CD4-positive, alpha-beta memory T cell (primary cell): Measurements from ENCODE around the gene SMTNL2. TPM values are rescaled to one million over a fixed set of nuclear protein-coding genes. Genes with fewer than 3 reads are reported as not detected.

ENCODE experiments used
- CTCF ChIA-PET: fragments of 350-600 bp; sonication (Branson Sonifier 250); formaldehyde crosslinking; loops from one replicate; lab custom pipeline; 2021; ENCODE audit warnings: inconsistent platforms; ENCODE audit not compliant: partially characterized antibody; lab: Charles Lee
- POLR2A ChIA-PET: fragments of 350-600 bp; sonication (Branson Sonifier 250); formaldehyde crosslinking; loops from one replicate; lab custom pipeline; 2021; ENCODE audit not compliant: partially characterized antibody; lab: Charles Lee
- DNase-seq, 5 donors: peaks; one replicate each; pipeline versions ENCODE4 v3.0.0 to v3.0.0-alpha.2; 2020 to 2022; ENCODE audit warnings: mixed read lengths in 1 of 5
- H3K27ac ChIP-seq: one replicate; pipeline ENCODE4 v1.7.0; 2013; ENCODE audit warnings: low read depth, low read length
- H3K27me3 ChIP-seq: 2 replicates; pipeline ENCODE4 v1.7.0; 2013; ENCODE audit warnings: mild to moderate bottlenecking, low read length, moderate library complexity; ENCODE audit not compliant: insufficient read depth
- H3K36me3 ChIP-seq: 2 replicates; pipeline ENCODE4 v1.7.0; 2013; ENCODE audit warnings: mild to moderate bottlenecking, low read length, moderate library complexity; ENCODE audit not compliant: insufficient read depth
- H3K4me1 ChIP-seq: 2 replicates; pipeline ENCODE4 v1.7.0; 2013; ENCODE audit warnings: mild to moderate bottlenecking, low read length, moderate library complexity; ENCODE audit not compliant: insufficient read depth
- H3K4me3 ChIP-seq, 2 donors: one replicate each; pipeline ENCODE4 v1.7.0; 2013; ENCODE audit warnings: low read length in 2 of 2, mild to moderate bottlenecking in 1 of 2
- H3K9me3 ChIP-seq, 2 donors: one replicate each; pipeline ENCODE4 v1.7.0; 2013; ENCODE audit warnings: low read length in 2 of 2, control low read depth in 1 of 2; ENCODE audit not compliant: control insufficient read depth in 1 of 2
- H3K27ac Mint-ChIP-seq, 7 donors: one replicate each; pipeline ENCODE4 v1.8.0; 2020 to 2021; ENCODE audit warnings: mixed read lengths in 7 of 7, mild to moderate bottlenecking in 6 of 7, inconsistent platforms in 3 of 7, moderate library complexity in 3 of 7
- H3K27me3 Mint-ChIP-seq, 2 donors: one replicate each; pipeline ENCODE4 v1.8.0; 2020 to 2021; ENCODE audit warnings: mixed read lengths in 2 of 2
- H3K36me3 Mint-ChIP-seq, 2 donors: one replicate each; pipeline ENCODE4 v1.8.0; 2020 to 2021; ENCODE audit warnings: mixed read lengths in 2 of 2, inconsistent platforms in 1 of 2, mild to moderate bottlenecking in 1 of 2
- H3K4me1 Mint-ChIP-seq, 4 donors: one replicate each; pipeline ENCODE4 v1.8.0; 2020 to 2021; ENCODE audit warnings: mixed read lengths in 4 of 4, mild to moderate bottlenecking in 1 of 4
- H3K4me3 Mint-ChIP-seq, 8 donors: one replicate each; pipeline ENCODE4 v1.8.0; 2020 to 2021; ENCODE audit warnings: mixed read lengths in 8 of 8, mild to moderate bottlenecking in 7 of 8, moderate library complexity in 6 of 8, inconsistent platforms in 3 of 8
- H3K9me3 Mint-ChIP-seq, 8 donors: one replicate each; pipeline ENCODE4 v1.8.0; 2020 to 2021; ENCODE audit warnings: mixed read lengths in 8 of 8, mild to moderate bottlenecking in 5 of 8, inconsistent platforms in 3 of 8, moderate library complexity in 1 of 8
- intact Hi-C: fragments of 100-400 bp; cut with micrococcal nuclease; formaldehyde crosslinking; loops from one replicate; pipeline ENCODE4 v1.15.1; 2023
- polyA plus RNA-seq, 2 donors: library from polyadenylated mRNA; unstranded; fragments of 300-500 nt; fragmentation: Illumina TruSeq; gene quantifications; one replicate each; pipeline ENCODE4 v1.2.3, GENCODE V29; 2021
- total RNA-seq, 2 experiments: library from RNA; stranded (reverse); gene quantifications; one replicate each; pipeline ENCODE4 v1.2.3, GENCODE V29; 2021

Gene SMTNL2
- total and polyA plus RNA-seq, 4 experiments from 2014 or later, result not detected

DNA sequence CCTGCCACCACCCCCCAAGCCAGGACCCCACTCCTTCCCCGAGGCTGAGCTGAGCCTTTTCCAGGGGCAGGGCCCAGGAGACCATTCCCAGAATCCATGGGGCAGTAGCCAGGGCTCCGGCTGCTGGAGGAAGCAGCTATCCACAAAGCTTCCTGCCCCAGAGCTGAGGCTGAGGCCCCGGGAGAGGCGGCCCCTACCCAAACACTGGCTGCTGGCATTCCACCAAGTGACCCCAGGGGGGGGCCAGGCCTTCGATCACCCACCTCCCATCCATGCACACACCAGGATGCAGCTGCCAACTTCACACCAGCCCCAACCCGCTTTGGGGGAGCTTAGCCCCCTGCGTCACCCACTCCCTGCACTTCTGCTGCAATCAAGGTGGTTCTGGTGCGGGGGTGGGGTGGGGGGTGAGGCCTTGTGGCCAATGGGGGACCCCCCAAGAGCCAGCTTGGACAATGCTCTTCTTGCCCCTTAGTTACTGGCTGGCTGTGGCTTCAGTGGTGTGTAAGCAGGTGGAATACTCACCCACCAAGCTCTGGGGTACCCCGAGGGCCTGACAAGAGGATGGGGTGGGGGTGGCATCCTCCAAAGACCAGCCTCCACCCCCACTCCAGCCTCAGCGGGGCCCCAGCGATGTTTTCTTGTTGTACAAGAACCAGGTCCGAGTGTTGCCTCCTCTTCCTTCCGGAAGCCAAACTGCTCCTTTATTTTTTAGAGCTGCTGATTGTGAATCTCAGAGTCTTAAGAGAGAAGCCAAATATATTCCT lies 45.9 kb upstream of the SMTNL2 start:
- Mint-ChIP-seq H3K27ac (no peak overlapping the region), H3K4me1 (peaks cover 0 to 4% (median 2%) of the 10 kb centered on the region in 4 donors), H3K4me3 (no peak overlapping the region), H3K9me3 (no peaks in the 10 kb centered on the region), H3K36me3 (peaks cover 11 to 23% of the 10 kb centered on the region in 2 donors), H3K27me3 (peaks cover 0 to 3% of the 10 kb centered on the region in 2 donors)
- intact Hi-C loops, result no loop called here
- POLR2A ChIA-PET, result interaction anchor here (1.4 kb wide), 1 partner anchor 12 kb away, joined by 4 read pairs; no protein-coding TSS in a partner anchor
- CTCF ChIA-PET, result interaction anchor here (1.3 to 1.9 kb wide), 2 partner anchors 28 to 117 kb away, joined by 3 to 6 read pairs; no protein-coding TSS in a partner anchor
- no peak overlapping the region for H3K27ac ChIP-seq
- DNase-seq, result peak in 1 of 5 donors; percentile 29
- no peaks in the 10 kb centered on the region for H3K9me3 ChIP-seq
- H3K4me1 ChIP-seq, result no peaks in the 10 kb centered on the region
- peaks cover 28% of the 10 kb centered on the region for H3K36me3 ChIP-seq
- H3K4me3 ChIP-seq, result no peak overlapping the region
- no peaks in the 10 kb centered on the region for H3K27me3 ChIP-seq

DNA sequence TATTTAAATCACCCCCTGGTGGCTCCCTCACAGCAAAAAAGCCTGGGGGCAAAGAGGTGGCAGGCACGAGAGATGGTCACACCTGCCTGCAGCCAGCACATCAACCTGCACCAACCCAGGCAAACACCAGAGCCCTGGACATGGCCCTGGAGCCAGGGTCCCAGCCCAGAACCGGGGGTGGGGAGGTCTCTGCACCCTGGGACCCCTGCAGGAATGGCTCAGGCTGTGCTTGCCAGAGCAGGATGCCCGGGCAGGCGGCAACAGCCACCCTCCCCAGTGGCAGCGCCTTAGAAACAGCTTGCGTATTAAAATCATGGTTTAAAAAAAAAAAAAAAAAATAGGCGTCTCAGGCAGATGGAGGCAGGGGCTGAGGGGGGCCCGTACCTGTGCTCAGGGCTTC lies 45.3 kb upstream of the SMTNL2 start:
- Histone ChIP-seq H3K4me3 (no peak overlapping the region), H3K36me3 (peaks cover 34% of the 10 kb centered on the region), H3K27me3 (no peaks in the 10 kb centered on the region), H3K9me3 (no peaks in the 10 kb centered on the region), H3K4me1 (no peaks in the 10 kb centered on the region), H3K27ac (no peak overlapping the region)
- Mint-ChIP-seq H3K27ac (no peak overlapping the region), H3K4me3 (no peak overlapping the region), H3K36me3 (peaks cover 11 to 27% of the 10 kb centered on the region in 2 donors), H3K4me1 (peaks cover 0 to 4% (median under 1%) of the 10 kb centered on the region in 4 donors), H3K27me3 (peaks cover 0 to 3% of the 10 kb centered on the region in 2 donors), H3K9me3 (no peaks in the 10 kb centered on the region)
- DNase-seq, result no peak
- ChIA-PET POLR2A (interaction anchor here (1.4 kb wide), 1 partner anchor 11 kb away, joined by 4 read pairs; no protein-coding TSS in a partner anchor), CTCF (interaction anchor here (1.3 to 1.9 kb wide), 2 partner anchors 28 to 118 kb away, joined by 3 to 6 read pairs; no protein-coding TSS in a partner anchor)
- intact Hi-C loops, result no loop called here

DNA sequence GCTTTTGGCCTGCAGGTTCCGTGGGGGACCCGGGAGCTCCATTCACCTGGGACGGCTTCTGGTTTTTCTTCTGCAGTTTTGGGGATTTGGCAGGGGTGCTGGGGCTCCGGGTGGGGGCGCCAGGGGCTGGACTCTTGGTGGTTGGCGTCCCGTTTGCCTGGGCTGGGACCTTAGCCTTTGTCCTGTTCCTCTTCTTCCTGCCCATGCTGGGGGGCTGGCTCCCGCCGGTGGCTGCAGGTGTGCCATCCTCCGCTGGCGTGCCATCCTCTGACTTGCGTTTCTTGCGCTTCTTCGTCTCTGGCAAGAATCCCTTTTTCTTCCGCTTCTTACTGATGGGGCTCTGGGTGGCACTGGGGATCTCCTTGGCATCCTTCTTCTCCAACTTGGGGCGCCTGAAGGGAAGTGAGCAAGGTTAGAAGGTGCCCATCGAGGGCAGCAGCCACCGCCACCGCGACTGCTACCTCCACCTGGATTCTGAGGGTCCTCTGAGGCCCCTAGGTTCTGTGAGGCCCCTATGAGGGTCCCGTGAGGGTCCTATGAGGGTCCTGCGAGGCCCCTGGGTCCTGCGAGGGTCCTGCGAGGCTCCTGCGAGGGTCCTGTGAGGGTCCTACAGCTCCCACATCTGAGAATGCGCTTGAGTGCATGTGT lies 44.6 kb upstream of the SMTNL2 start:
- H3K9me3 Mint-ChIP-seq, result no peaks in the 10 kb centered on the region
- intact Hi-C loops, result no loop called here
- no peak overlapping the region for H3K4me3 Mint-ChIP-seq

GRCh38 chr17:4540224-4540651 lies 44.1 kb upstream of the SMTNL2 start:
- no peaks in the 10 kb centered on the region for H3K4me1 ChIP-seq
- H3K4me1 Mint-ChIP-seq, result peaks cover 0 to 4% (median 0%) of the 10 kb centered on the region in 4 donors
- no peak overlapping the region for H3K27ac ChIP-seq
- ChIA-PET CTCF (interaction anchor here (1.2 kb wide), 1 partner anchor 26 kb away, joined by 3 read pairs; no protein-coding TSS in a partner anchor), POLR2A (no interaction called here)
- no peak overlapping the region for H3K27ac Mint-ChIP-seq
- intact Hi-C loops, result no loop called here
- peaks cover 11 to 28% of the 10 kb centered on the region in 2 donors for H3K36me3 Mint-ChIP-seq
- H3K27me3 Mint-ChIP-seq, result no peaks in the 10 kb centered on the region
- H3K9me3 ChIP-seq, result no peaks in the 10 kb centered on the region
- no peak for DNase-seq
- peaks cover 34% of the 10 kb centered on the region for H3K36me3 ChIP-seq
- H3K27me3 ChIP-seq, result no peaks in the 10 kb centered on the region
- no peaks in the 10 kb centered on the region for H3K9me3 Mint-ChIP-seq
- no peak overlapping the region for H3K4me3 Mint-ChIP-seq
- H3K4me3 ChIP-seq, result no peak overlapping the region

More for the DNA sequence above, 44.6 kb upstream of the SMTNL2 start:
- H3K36me3 ChIP-seq, result peaks cover 34% of the 10 kb centered on the region
- no peak overlapping the region for H3K4me3 ChIP-seq
- no peak overlapping the region for H3K27ac ChIP-seq
- DNase-seq, result no peak
- ChIA-PET POLR2A (no interaction called here), CTCF (interaction anchor here (1.2 kb wide), 1 partner anchor 27 kb away, joined by 3 read pairs; no protein-coding TSS in a partner anchor)
- Mint-ChIP-seq H3K27me3 (no peaks in the 10 kb centered on the region), H3K27ac (peak overlapping the region in 1 of 7 donors; percentile 65), H3K36me3 (peaks cover 11 to 28% of the 10 kb centered on the region in 2 donors), H3K4me1 (peaks cover 0 to 4% (median 0%) of the 10 kb centered on the region in 4 donors)
- no peaks in the 10 kb centered on the region for H3K27me3 ChIP-seq
- H3K4me1 ChIP-seq, result no peaks in the 10 kb centered on the region
- H3K9me3 ChIP-seq, result no peaks in the 10 kb centered on the region

- Mint-ChIP-seq H3K27me3 (no peaks in the 10 kb centered on the region), H3K9me3 (no peaks in the 10 kb centered on the region), H3K4me3 (no peak overlapping the region), H3K4me1 (peaks cover 0 to 4% (median 0%) of the 10 kb centered on the region in 4 donors), H3K36me3 (peaks cover 11 to 28% of the 10 kb centered on the region in 2 donors), H3K27ac (peak overlapping the region in 1 of 7 donors; percentile 15)
- H3K27me3 ChIP-seq, result no peaks in the 10 kb centered on the region
- H3K27ac ChIP-seq, result no peak overlapping the region
- no peak overlapping the region for H3K4me3 ChIP-seq
- intact Hi-C loops, result no loop called here
- H3K36me3 ChIP-seq, result peaks cover 34% of the 10 kb centered on the region
- H3K9me3 ChIP-seq, result no peaks in the 10 kb centered on the region
- DNase-seq, result no peak
- H3K4me1 ChIP-seq, result no peaks in the 10 kb centered on the region
- ChIA-PET CTCF (interaction anchor here (1.2 kb wide), 1 partner anchor 26 kb away, joined by 3 read pairs; no protein-coding TSS in a partner anchor), POLR2A (no interaction called here)
Observed at GRCh38 chr17:4540687-4541327, 43.5 kb upstream of the SMTNL2 start.

DNA sequence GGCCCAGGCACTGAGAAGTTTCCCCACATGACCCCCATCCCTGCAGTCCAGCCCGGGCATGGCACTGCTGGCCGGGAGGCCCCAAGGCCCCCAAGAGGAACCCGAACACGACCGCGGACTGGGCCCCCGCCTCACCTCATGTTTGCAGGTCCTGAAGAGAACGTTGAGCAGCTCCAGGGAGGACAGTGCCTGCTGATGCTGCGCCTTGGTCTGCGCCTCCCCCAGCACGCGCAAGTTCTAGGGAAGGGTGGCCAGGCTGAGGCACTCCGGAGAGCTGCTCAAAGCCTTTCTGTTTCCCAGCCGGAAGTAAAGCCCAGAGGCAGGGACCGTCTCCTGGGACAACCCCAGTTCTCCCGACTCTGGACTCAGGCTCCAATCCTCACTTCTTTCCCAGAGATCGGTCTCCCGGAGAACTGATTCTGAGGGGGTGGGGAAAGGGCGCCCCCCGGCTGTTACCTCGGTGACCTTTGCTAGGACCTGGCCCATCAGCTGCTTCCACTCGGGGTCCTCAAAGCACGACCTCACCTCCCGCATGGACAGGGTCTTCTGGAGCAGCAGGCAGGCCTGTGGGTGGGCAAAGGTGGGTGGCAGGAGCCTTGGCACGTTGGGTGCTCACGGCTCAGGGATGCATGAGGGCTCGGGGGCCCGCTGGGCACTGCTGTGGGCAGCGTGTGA lies 42.9 kb upstream of the SMTNL2 start:
- no peaks in the 10 kb centered on the region for H3K27me3 Mint-ChIP-seq
- ChIA-PET CTCF (interaction anchor here (1.1 kb wide), 1 partner anchor 121 kb away, joined by 3 read pairs; no protein-coding TSS in a partner anchor), POLR2A (no interaction called here)
- Histone ChIP-seq H3K4me1 (no peaks in the 10 kb centered on the region), H3K27ac (no peak overlapping the region), H3K4me3 (no peak overlapping the region), H3K9me3 (no peaks in the 10 kb centered on the region), H3K27me3 (no peaks in the 10 kb centered on the region), H3K36me3 (peaks cover 38% of the 10 kb centered on the region)
- H3K4me1 Mint-ChIP-seq, result peaks cover 0 to 4% (median 0%) of the 10 kb centered on the region in 4 donors
- no peak overlapping the region for H3K27ac Mint-ChIP-seq
- no peak for DNase-seq
- peaks cover 11 to 30% of the 10 kb centered on the region in 2 donors for H3K36me3 Mint-ChIP-seq
- intact Hi-C loops, result no loop called here
- H3K4me3 Mint-ChIP-seq, result no peak overlapping the region
- no peaks in the 10 kb centered on the region for H3K9me3 Mint-ChIP-seq
